ENCODE data around the gene PLCB3. TPM values are rescaled to one million over a fixed set of nuclear protein-coding genes. Genes with fewer than 3 reads are reported as not detected.
A peak's percentile ranks its signal among the peaks of the same experiment; 100 is the strongest.

PLCB3 gene
- total RNA-seq, 4 donors from 2014 or later: 64.5 to 115 (median 91.2) TPM

- TF ChIP-seq EP300 (IDR thresholded peaks at IDR 0.05; ENCODE audit: low read depth) (no peak), CTCF (IDR thresholded peaks at IDR 0.05) (no peak), POLR2A (IDR thresholded peaks at IDR 0.05) (no peak), POLR2AphosphoS5 (IDR thresholded peaks at IDR 0.05) (no peak)
- peaks cover 0 to 49% (median 31%) of the 10 kb centered on the region in 4 donors for H3K4me1 ChIP-seq
- WGBS, 2 donors (ENCODE audit: low coverage in 1 of 2): 93% methylated on average over 15 of the region's 15 CpGs; no CpG with 5 or more reads in 1 of the 2 donors
- no peaks in the 10 kb centered on the region for H3K27me3 ChIP-seq
- DNase-seq: no peak
- no peak overlapping the region for H3K4me3 ChIP-seq
- H3K27ac ChIP-seq: peak overlapping the region in 3 of 4 donors; percentile 24 to 96 (median 95)
- peaks cover 0 to 13% (median 4%) of the 10 kb centered on the region in 4 donors for H3K36me3 ChIP-seq
- no peaks in the 10 kb centered on the region for H3K9me3 ChIP-seq
- in situ Hi-C loops (cut with MboI; ENCODE audit: low pct_ligation_motif_present in 1 of 4, low pct_unique_long_range_greater_than_20kb in 1 of 4, low sequenced_read_pairs in 3 of 4): no loop called here
- intact Hi-C loops (cut with DNase I; ENCODE audit: low total_unique reads): no loop called here
Observed at GRCh38 chr11:64275031-64275800, 23.9 kb downstream of the PLCB3 start.

- Histone ChIP-seq H3K27ac (peak overlapping the region in 2 of 4 donors; percentile 33 to 95), H3K4me1 (peaks cover 0 to 49% (median 31%) of the 10 kb centered on the region in 4 donors), H3K4me3 (no peak overlapping the region), H3K36me3 (peaks cover 0 to 13% (median 4%) of the 10 kb centered on the region in 4 donors), H3K9me3 (no peaks in the 10 kb centered on the region), H3K27me3 (no peaks in the 10 kb centered on the region)
- TF ChIP-seq POLR2AphosphoS5 (IDR thresholded peaks at IDR 0.05): no peak
- 78 to 100% methylated on average over 1 to 2 of the region's 2 CpGs for WGBS, 2 donors (ENCODE audit: low coverage in 1 of 2)
- in situ Hi-C loops (cut with MboI; ENCODE audit: low pct_ligation_motif_present in 1 of 4, low pct_unique_long_range_greater_than_20kb in 1 of 4, low sequenced_read_pairs in 3 of 4): no loop called here
- intact Hi-C loops (cut with DNase I; ENCODE audit: low total_unique reads): no loop called here
- DNase-seq: no peak
Observed at GRCh38 chr11:64275841-64276240, 24.5 kb downstream of the PLCB3 start.

- intact Hi-C loops (cut with DNase I; ENCODE audit: low total_unique reads) (no loop called here), in situ Hi-C loops (cut with MboI; ENCODE audit: low pct_ligation_motif_present in 1 of 4, low pct_unique_long_range_greater_than_20kb in 1 of 4, low sequenced_read_pairs in 3 of 4) (no loop called here)
- 73 to 100% methylated on average over 1 to 17 of the region's 17 CpGs for WGBS, 2 donors (ENCODE audit: low coverage in 1 of 2)
- Histone ChIP-seq H3K4me3 (no peak overlapping the region), H3K36me3 (peaks cover 0 to 15% (median 4%) of the 10 kb centered on the region in 4 donors), H3K27ac (peak overlapping the region; percentile 30 to 95 (median 52)), H3K27me3 (no peaks in the 10 kb centered on the region), H3K4me1 (peaks cover 0 to 45% (median 27%) of the 10 kb centered on the region in 4 donors), H3K9me3 (no peaks in the 10 kb centered on the region)
- peak; percentile 80 for DNase-seq
- TF ChIP-seq CTCF (IDR thresholded peaks at IDR 0.05) (no peak), EP300 (IDR thresholded peaks at IDR 0.05; ENCODE audit: low read depth) (no peak), POLR2A (IDR thresholded peaks at IDR 0.05) (peak; percentile 14)
Observed at GRCh38 chr11:64276653-64277431, 25.5 kb downstream of the PLCB3 start.

- no peak overlapping the region for H3K4me3 ChIP-seq
- no peak for DNase-seq
- in situ Hi-C loops (cut with MboI; ENCODE audit: low pct_ligation_motif_present in 1 of 4, low pct_unique_long_range_greater_than_20kb in 1 of 4, low sequenced_read_pairs in 3 of 4): no loop called here
- intact Hi-C loops (cut with DNase I; ENCODE audit: low total_unique reads): no loop called here
- H3K27ac ChIP-seq: no peak overlapping the region
- peaks cover 0 to 15% (median 4%) of the 10 kb centered on the region in 4 donors for H3K36me3 ChIP-seq
- TF ChIP-seq EP300 (IDR thresholded peaks at IDR 0.05; ENCODE audit: low read depth) (no peak), CTCF (IDR thresholded peaks at IDR 0.05) (no peak), POLR2A (IDR thresholded peaks at IDR 0.05) (no peak), POLR2AphosphoS5 (IDR thresholded peaks at IDR 0.05) (no peak)
- WGBS, 2 donors (ENCODE audit: low coverage in 1 of 2): 20 to 83% methylated on average over 1 to 8 of the region's 8 CpGs
- H3K9me3 ChIP-seq: no peaks in the 10 kb centered on the region
- H3K27me3 ChIP-seq: no peaks in the 10 kb centered on the region
- peaks cover 13 to 45% (median 27%) of the 10 kb centered on the region in 4 donors for H3K4me1 ChIP-seq
Observed at GRCh38 chr11:64278576-64279190, 27.4 kb downstream of the PLCB3 start.
